SU-DHL-6 (cell line): ENCODE results near the gene LDHAL6A.

Source experiments
- H2AFZ ChIP-seq: fragments of 200-600 bp; sonication (generic); 2 replicates; pipeline ENCODE4 v1.6.1; 2014; ENCODE audit warnings: low read depth, mild to moderate bottlenecking, moderate library complexity, mixed read lengths, antibody characterized with exemption, low read length; ENCODE audit not compliant: severe bottlenecking
- H3F3A ChIP-seq: fragments of 200-600 bp; shearing (Covaris generic); 2 replicates; pipeline ENCODE4 v1.6.0; 2016; ENCODE audit warnings: antibody characterized with exemption, mild to moderate bottlenecking; ENCODE audit not compliant: insufficient read depth
- H3K27ac ChIP-seq: fragments of 200-600 bp; sonication (generic); 2 replicates; pipeline ENCODE4 v1.5.1; 2016; ENCODE audit warnings: low read depth, mild to moderate bottlenecking, low read length, moderate library complexity, mixed read lengths
- H3K27me3 ChIP-seq: fragments of 200-600 bp; sonication (generic), shearing (Covaris generic); 2 replicates; pipeline ENCODE4 v1.6.0; 2014; ENCODE audit warnings: mild to moderate bottlenecking, low read length
- H3K36me3 ChIP-seq: fragments of 200-600 bp; sonication (generic); 2 replicates; pipeline ENCODE4 v1.6.1; 2014; ENCODE audit warnings: mild to moderate bottlenecking, low read length, mixed read lengths
- H3K4me2 ChIP-seq: fragments of 300-600, 200-600 bp; shearing (Covaris generic), sonication (generic); 2 replicates; pipeline ENCODE4 v1.6.0; 2014; ENCODE audit warnings: low read length, low read depth, mild to moderate bottlenecking; ENCODE audit not compliant: poor library complexity, severe bottlenecking
- H3K4me3 ChIP-seq: fragments of 200-600 bp; sonication (generic); 2 replicates; pipeline ENCODE4 v1.5.1; 2014; ENCODE audit warnings: antibody characterized with exemption, low read length, mild to moderate bottlenecking, mixed read lengths; ENCODE audit not compliant: insufficient read depth, poor library complexity, severe bottlenecking
- H3K79me2 ChIP-seq: fragments of 200-600 bp; sonication (generic); 2 replicates; pipeline ENCODE4 v1.6.1; 2014; ENCODE audit warnings: mild to moderate bottlenecking, low read length, moderate library complexity; ENCODE audit not compliant: insufficient read depth
- H3K9ac ChIP-seq: fragments of 200-600 bp; sonication (generic); 2 replicates; pipeline ENCODE4 v1.7.0; 2014; ENCODE audit warnings: mild to moderate bottlenecking, low read length
- H3K9me2 ChIP-seq: fragments of 200-600 bp; sonication (generic); replicated peaks from 2 replicates; pipeline ENCODE4 v1.6.1; 2014; ENCODE audit warnings: low read length; ENCODE audit not compliant: insufficient read depth
- H3K9me3 ChIP-seq: fragments of 200-600 bp; sonication (generic); 2 replicates; pipeline ENCODE4 v1.6.1; 2014; ENCODE audit warnings: low read length, mixed read lengths; ENCODE audit not compliant: insufficient read depth
- H4K20me1 ChIP-seq: fragments of 200-600 bp; sonication (generic); 2 replicates; pipeline ENCODE4 v1.6.1; 2014; ENCODE audit warnings: low read depth, mild to moderate bottlenecking, antibody characterized with exemption, low read length, moderate library complexity, mixed read lengths
- EZH2phosphoT487 ChIP-seq: fragments of 200-600 bp; sonication (generic), shearing (Covaris generic); conservative IDR thresholded peaks from 2 replicates; pipeline ENCODE4 v1.6.1; 2018; ENCODE audit warnings: mild to moderate bottlenecking, antibody characterized with exemption, low read length, moderate library complexity, mixed read lengths
- TF ChIP-seq, protein P1 (sequence below): fragments of 200-600 bp; sonication (generic); IDR thresholded peaks from one replicate; pipeline ENCODE4 v1.5.1; 2017; ENCODE audit warnings: antibody characterized with exemption, mild to moderate bottlenecking, low read length, moderate library complexity; ENCODE audit not compliant: insufficient read depth, poor library complexity, severe bottlenecking

Gene LDHAL6A

DNA sequence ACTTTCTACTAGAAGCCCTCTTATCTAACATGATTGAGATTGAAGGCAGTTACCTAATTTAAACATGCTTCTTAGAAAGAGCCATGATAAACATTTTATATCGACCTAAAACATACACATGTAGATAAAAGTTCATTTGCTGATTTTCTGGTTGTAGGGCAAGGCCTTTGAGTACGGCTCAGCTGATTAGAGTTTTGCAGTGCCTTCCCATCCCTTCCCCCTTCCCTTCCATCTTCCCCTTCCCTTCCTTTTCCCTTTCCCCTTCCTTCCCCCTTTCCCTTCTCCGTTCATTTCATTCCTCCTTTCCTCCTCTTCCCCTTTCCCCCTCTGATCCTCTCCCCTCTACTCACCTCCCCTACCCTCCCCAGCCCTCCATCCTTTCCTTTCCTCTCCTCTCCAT is 39.2 kb upstream of the LDHAL6A start:
- no peak overlapping the region for H3K9ac ChIP-seq
- H3F3A ChIP-seq: no peaks in the 10 kb centered on the region
- H3K79me2 ChIP-seq: no peaks in the 10 kb centered on the region
- H3K36me3 ChIP-seq: no peaks in the 10 kb centered on the region
- H3K27ac ChIP-seq: no peak overlapping the region
- TF ChIP-seq EZH2phosphoT487: no peak
- TF ChIP-seq, protein P1, sequence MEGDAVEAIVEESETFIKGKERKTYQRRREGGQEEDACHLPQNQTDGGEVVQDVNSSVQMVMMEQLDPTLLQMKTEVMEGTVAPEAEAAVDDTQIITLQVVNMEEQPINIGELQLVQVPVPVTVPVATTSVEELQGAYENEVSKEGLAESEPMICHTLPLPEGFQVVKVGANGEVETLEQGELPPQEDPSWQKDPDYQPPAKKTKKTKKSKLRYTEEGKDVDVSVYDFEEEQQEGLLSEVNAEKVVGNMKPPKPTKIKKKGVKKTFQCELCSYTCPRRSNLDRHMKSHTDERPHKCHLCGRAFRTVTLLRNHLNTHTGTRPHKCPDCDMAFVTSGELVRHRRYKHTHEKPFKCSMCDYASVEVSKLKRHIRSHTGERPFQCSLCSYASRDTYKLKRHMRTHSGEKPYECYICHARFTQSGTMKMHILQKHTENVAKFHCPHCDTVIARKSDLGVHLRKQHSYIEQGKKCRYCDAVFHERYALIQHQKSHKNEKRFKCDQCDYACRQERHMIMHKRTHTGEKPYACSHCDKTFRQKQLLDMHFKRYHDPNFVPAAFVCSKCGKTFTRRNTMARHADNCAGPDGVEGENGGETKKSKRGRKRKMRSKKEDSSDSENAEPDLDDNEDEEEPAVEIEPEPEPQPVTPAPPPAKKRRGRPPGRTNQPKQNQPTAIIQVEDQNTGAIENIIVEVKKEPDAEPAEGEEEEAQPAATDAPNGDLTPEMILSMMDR: no peak
- no peak overlapping the region for H2AFZ ChIP-seq
- no peaks in the 10 kb centered on the region; the same call in 1 of the 2 replicates for H4K20me1 ChIP-seq
- no peaks in the 10 kb centered on the region for H3K9me3 ChIP-seq
- H3K27me3 ChIP-seq: no peaks in the 10 kb centered on the region
- H3K4me2 ChIP-seq: no peak overlapping the region
- H3K9me2 ChIP-seq: no peaks in the 10 kb centered on the region
- H3K4me3 ChIP-seq: no peak overlapping the region

DNA sequence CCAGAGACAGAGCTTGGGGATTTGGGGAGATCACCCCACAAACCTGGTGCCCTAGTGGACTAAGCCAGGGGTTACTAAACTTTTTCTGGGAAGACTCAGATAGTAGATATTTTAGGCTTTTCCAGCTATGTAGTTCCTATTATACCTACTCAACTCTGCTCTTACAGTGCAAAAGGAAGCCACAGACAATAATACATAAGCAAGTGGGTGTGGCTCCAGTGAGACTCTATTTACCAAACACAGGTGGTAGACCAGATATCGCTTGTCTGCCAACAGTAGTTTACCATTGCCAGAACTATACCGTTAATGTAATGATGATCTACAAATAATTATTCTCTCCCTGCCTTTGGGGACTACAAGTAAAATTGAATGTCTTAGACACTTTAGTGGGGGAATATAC is 36.6 kb upstream of the LDHAL6A start:
- H3F3A ChIP-seq: no peaks in the 10 kb centered on the region
- H3K9me2 ChIP-seq: no peaks in the 10 kb centered on the region
- TF ChIP-seq, protein P1: no peak
- TF ChIP-seq EZH2phosphoT487: no peak
- no peak overlapping the region for H3K4me2 ChIP-seq
- H3K9me3 ChIP-seq: no peaks in the 10 kb centered on the region
- H4K20me1 ChIP-seq: no peaks in the 10 kb centered on the region; the same call in 1 of the 2 replicates
- H3K9ac ChIP-seq: no peak overlapping the region
- no peaks in the 10 kb centered on the region for H3K79me2 ChIP-seq
- H2AFZ ChIP-seq: no peak overlapping the region
- no peaks in the 10 kb centered on the region for H3K27me3 ChIP-seq
- no peak overlapping the region for H3K4me3 ChIP-seq
- H3K27ac ChIP-seq: no peak overlapping the region
- no peaks in the 10 kb centered on the region for H3K36me3 ChIP-seq

DNA sequence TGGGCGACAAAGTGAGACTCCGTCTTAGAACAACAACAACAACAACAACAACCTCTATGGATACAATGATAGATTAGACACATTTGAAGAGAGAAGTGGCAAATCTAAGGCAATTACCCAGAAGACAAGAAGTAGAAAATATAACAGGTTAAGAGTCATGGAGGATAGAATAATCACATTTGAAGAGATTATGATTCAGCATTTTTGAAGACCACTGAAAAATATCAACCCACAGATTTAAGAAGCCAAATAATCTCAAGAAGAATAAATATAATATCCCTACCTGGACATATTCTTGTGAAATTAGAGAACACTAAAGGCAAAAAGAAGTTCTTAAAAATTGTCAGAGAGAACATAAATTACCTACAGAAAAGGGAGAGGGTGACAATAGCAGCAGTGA is 35.6 kb upstream of the LDHAL6A start:
- Histone ChIP-seq H3F3A (no peaks in the 10 kb centered on the region), H3K27me3 (no peaks in the 10 kb centered on the region), H3K36me3 (no peaks in the 10 kb centered on the region), H3K27ac (no peak overlapping the region), H3K4me3 (no peak overlapping the region), H3K4me2 (no peak overlapping the region), H3K9me3 (no peaks in the 10 kb centered on the region), H3K9ac (no peak overlapping the region), H3K9me2 (no peaks in the 10 kb centered on the region), H3K79me2 (no peaks in the 10 kb centered on the region), H2AFZ (no peak overlapping the region), H4K20me1 (no peaks in the 10 kb centered on the region; the same call in 1 of the 2 replicates)
- TF ChIP-seq, protein P1: no peak
- TF ChIP-seq EZH2phosphoT487: no peak
